Neural cell (in vitro differentiated cells): ENCODE data around the gene LRMDA. TPM values are rescaled to one million over a fixed set of nuclear protein-coding genes. Genes with fewer than 3 reads are reported as not detected.

Source experiments
- H2AFZ ChIP-seq: fragments of 200-600, 300-800 bp; sonication (generic), shearing (Covaris generic); 2 replicates; pipeline ENCODE4 v1.6.0; 2014; ENCODE audit warnings: low read depth, mild to moderate bottlenecking, antibody characterized with exemption, low read length, moderate library complexity
- H3F3A ChIP-seq: fragments of 200-600 bp; shearing (Covaris generic); 2 replicates; pipeline ENCODE4 v1.6.1; 2016; ENCODE audit warnings: mild to moderate bottlenecking, moderate library complexity, mixed read lengths, antibody characterized with exemption, low read length; ENCODE audit not compliant: insufficient read depth, poor library complexity, severe bottlenecking
- H3K27ac ChIP-seq: fragments of 200-600, 300-800 bp; sonication (generic), shearing (Covaris generic); 2 replicates; pipeline ENCODE4 v1.5.1; 2014; ENCODE audit warnings: mild to moderate bottlenecking, low read length, moderate library complexity
- H3K27me3 ChIP-seq: fragments of 300-800, 200-600 bp; sonication (generic), shearing (Covaris generic); 2 replicates; pipeline ENCODE4 v1.6.0; 2014; ENCODE audit warnings: mild to moderate bottlenecking, low read depth, low read length, moderate library complexity; ENCODE audit not compliant: insufficient read depth
- H3K36me3 ChIP-seq: fragments of 300-800, 200-600 bp; sonication (generic), shearing (Covaris generic); 2 replicates; pipeline ENCODE4 v1.5.1; 2014; ENCODE audit warnings: mild to moderate bottlenecking, antibody characterized with exemption, low read length, moderate library complexity; ENCODE audit not compliant: insufficient read depth
- H3K4me2 ChIP-seq: fragments of 300-800, 200-600 bp; sonication (generic), shearing (Covaris generic); 2 replicates; pipeline ENCODE4 v1.6.0; 2014; ENCODE audit warnings: mild to moderate bottlenecking, low read length
- H3K4me3 ChIP-seq: fragments of 300-800, 200-600 bp; sonication (generic), shearing (Covaris generic); 2 replicates; pipeline ENCODE4 v1.5.1; 2014; ENCODE audit warnings: mild to moderate bottlenecking, low read length, moderate library complexity
- H3K79me2 ChIP-seq: fragments of 200-600 bp; shearing (Covaris generic); replicated peaks from 2 replicates; pipeline ENCODE4 v1.6.0; 2014; ENCODE audit warnings: mild to moderate bottlenecking, low read length, moderate library complexity; ENCODE audit not compliant: insufficient read depth
- H3K9ac ChIP-seq: fragments of 300-800, 200-600 bp; sonication (generic), shearing (Covaris generic); 2 replicates; pipeline ENCODE4 v1.6.1; 2016; ENCODE audit warnings: mild to moderate bottlenecking, low read length, mixed read lengths
- H3K9me2 ChIP-seq: fragments of 200-600 bp; shearing (Covaris generic); 2 replicates; pipeline ENCODE4 v1.6.1; 2016; ENCODE audit warnings: mild to moderate bottlenecking, low read length, mixed read lengths; ENCODE audit not compliant: insufficient read depth
- H3K9me3 ChIP-seq: fragments of 200-600, 300-800 bp; sonication (generic), shearing (Covaris generic); 2 replicates; pipeline ENCODE4 v1.6.1; 2016; ENCODE audit warnings: mild to moderate bottlenecking, mixed run types, low read length, moderate library complexity, mixed read lengths
- H4K20me1 ChIP-seq: fragments of 200-600 bp; shearing (Covaris generic); 2 replicates; pipeline ENCODE4 v1.6.1; 2016; ENCODE audit warnings: mild to moderate bottlenecking, mixed run types; ENCODE audit not compliant: insufficient read depth
- EP300 ChIP-seq: fragments of 450-650 bp; conservative IDR thresholded peaks from 2 replicates; pipeline ENCODE4 v1.6.1; 2014; ENCODE audit warnings: antibody characterized with exemption, mild to moderate bottlenecking, moderate library complexity; ENCODE audit not compliant: poor library complexity, severe bottlenecking
- EZH2 ChIP-seq: fragments of 200-600, 300-800 bp; shearing (Covaris generic), sonication (generic); IDR thresholded peaks from 2 replicates; pipeline ENCODE4 v1.6.1; 2014; ENCODE audit warnings: antibody characterized with exemption, low read length, borderline replicate concordance, mild to moderate bottlenecking; ENCODE audit not compliant: insufficient read depth, poor library complexity, severe bottlenecking
- MXI1 ChIP-seq: fragments of 450-650 bp; conservative IDR thresholded peaks from 2 replicates; pipeline ENCODE4 v1.6.1; 2014; ENCODE audit warnings: antibody characterized with exemption, mild to moderate bottlenecking; ENCODE audit not compliant: poor library complexity, severe bottlenecking
- POLR2AphosphoS5 ChIP-seq: IDR thresholded peaks from 2 replicates; pipeline ENCODE4 v1.6.1; 2012
- RAD21 ChIP-seq: fragments of 450-650 bp; conservative IDR thresholded peaks from 2 replicates; pipeline ENCODE4 v1.6.1; 2014; ENCODE audit warnings: antibody characterized with exemption, mild to moderate bottlenecking, moderate library complexity
- REST ChIP-seq: IDR thresholded peaks from 2 replicates; pipeline ENCODE4 v1.6.1; 2012; ENCODE audit warnings: borderline replicate concordance
- SMC3 ChIP-seq: fragments of 450-650 bp; conservative IDR thresholded peaks from 2 replicates; pipeline ENCODE4 v1.6.1; 2014; ENCODE audit warnings: antibody characterized with exemption, mild to moderate bottlenecking, moderate library complexity; ENCODE audit not compliant: poor library complexity
- TAF1 ChIP-seq: IDR thresholded peaks from 2 replicates; pipeline ENCODE4 v1.6.1; 2012; ENCODE audit warnings: low read depth
- polyA plus RNA-seq: library from polyadenylated mRNA; depleted of rRNA; stranded (reverse); fragments of >200 nt; gene quantifications from 2 replicates; pipeline ENCODE4 v1.2.3, GENCODE V29; 2014
- TF ChIP-seq, protein P1 (sequence below): fragments of 450-650 bp; IDR thresholded peaks from 2 replicates; pipeline ENCODE4 v1.5.1; 2014; ENCODE audit warnings: antibody characterized with exemption, mild to moderate bottlenecking, moderate library complexity; ENCODE audit not compliant: poor library complexity, severe bottlenecking

Gene LRMDA
- polyA plus RNA-seq, 1 donor from 2014 or later = 5.6 TPM

GRCh38 chr10:75693489-75693888 lies 262.1 kb downstream of the LRMDA start:
- Histone ChIP-seq H3K4me3 (peak overlapping the region; percentile 30), H3K9me2 (no peaks in the 10 kb centered on the region), H4K20me1 (no peaks in the 10 kb centered on the region), H3K36me3 (no peaks in the 10 kb centered on the region), H3K27ac (peak overlapping the region; percentile 80), H3K27me3 (no peaks in the 10 kb centered on the region), H2AFZ (no peak overlapping the region), H3K4me2 (peak overlapping the region; percentile 47), H3K9ac (peak overlapping the region; percentile 49), H3K9me3 (no peaks in the 10 kb centered on the region), H3K79me2 (no peaks in the 10 kb centered on the region), H3F3A (no peaks in the 10 kb centered on the region)
- TF ChIP-seq POLR2AphosphoS5 (peak; percentile 92), MXI1 (no peak), SMC3 (peak; percentile 29), TAF1 (no peak), RAD21 (no peak), REST (peak; percentile 84), EP300 (peak; percentile 92)

GRCh38 chr10:75694269-75694668 lies 262.8 kb downstream of the LRMDA start:
- H3K4me2 ChIP-seq = peak overlapping the region; percentile 47

DNA sequence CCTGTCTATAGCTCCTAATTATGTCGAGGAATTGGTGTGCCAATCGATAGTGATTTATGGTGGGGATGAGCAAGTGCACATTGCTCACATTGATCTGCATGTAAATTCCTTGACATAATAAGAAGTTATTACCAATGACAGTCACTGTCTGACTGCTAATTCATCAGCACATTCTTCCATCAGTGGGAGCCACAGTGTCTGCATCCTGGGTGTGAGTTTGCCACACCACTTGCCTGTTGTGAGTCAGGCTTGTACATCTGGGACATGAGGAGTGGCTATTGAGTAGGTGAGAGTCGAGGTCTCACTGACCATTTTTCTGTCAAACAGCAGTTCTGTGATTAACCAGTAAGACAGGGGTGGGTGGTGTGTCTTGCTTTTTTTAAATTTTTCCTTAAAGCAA lies 263.4 kb downstream of the LRMDA start:
- H3F3A ChIP-seq = no peaks in the 10 kb centered on the region
- no peaks in the 10 kb centered on the region for H4K20me1 ChIP-seq
- no peaks in the 10 kb centered on the region for H3K9me3 ChIP-seq
- peak overlapping the region; percentile 49 for H3K9ac ChIP-seq
- peak overlapping the region; percentile 47 for H3K4me2 ChIP-seq
- TF ChIP-seq TAF1 (no peak), EZH2 (no peak), POLR2AphosphoS5 (no peak), REST (no peak), EP300 (no peak), MXI1 (no peak), SMC3 (no peak), RAD21 (no peak)
- TF ChIP-seq, protein P1, sequence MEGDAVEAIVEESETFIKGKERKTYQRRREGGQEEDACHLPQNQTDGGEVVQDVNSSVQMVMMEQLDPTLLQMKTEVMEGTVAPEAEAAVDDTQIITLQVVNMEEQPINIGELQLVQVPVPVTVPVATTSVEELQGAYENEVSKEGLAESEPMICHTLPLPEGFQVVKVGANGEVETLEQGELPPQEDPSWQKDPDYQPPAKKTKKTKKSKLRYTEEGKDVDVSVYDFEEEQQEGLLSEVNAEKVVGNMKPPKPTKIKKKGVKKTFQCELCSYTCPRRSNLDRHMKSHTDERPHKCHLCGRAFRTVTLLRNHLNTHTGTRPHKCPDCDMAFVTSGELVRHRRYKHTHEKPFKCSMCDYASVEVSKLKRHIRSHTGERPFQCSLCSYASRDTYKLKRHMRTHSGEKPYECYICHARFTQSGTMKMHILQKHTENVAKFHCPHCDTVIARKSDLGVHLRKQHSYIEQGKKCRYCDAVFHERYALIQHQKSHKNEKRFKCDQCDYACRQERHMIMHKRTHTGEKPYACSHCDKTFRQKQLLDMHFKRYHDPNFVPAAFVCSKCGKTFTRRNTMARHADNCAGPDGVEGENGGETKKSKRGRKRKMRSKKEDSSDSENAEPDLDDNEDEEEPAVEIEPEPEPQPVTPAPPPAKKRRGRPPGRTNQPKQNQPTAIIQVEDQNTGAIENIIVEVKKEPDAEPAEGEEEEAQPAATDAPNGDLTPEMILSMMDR = no peak
- no peaks in the 10 kb centered on the region for H3K27me3 ChIP-seq
- no peaks in the 10 kb centered on the region for H3K36me3 ChIP-seq
- H3K4me3 ChIP-seq = peak overlapping the region; percentile 30
- H3K79me2 ChIP-seq = no peaks in the 10 kb centered on the region
- peak overlapping the region; percentile 80 for H3K27ac ChIP-seq
- no peaks in the 10 kb centered on the region for H3K9me2 ChIP-seq
- H2AFZ ChIP-seq = no peak overlapping the region

More at GRCh38 chr10:75694269-75694668, 262.8 kb downstream of the LRMDA start:
- no peak for TF ChIP-seq MXI1
- TF ChIP-seq RAD21 = no peak
- no peaks in the 10 kb centered on the region for H3K9me2 ChIP-seq
- peak overlapping the region; percentile 30 for H3K4me3 ChIP-seq
- H3K79me2 ChIP-seq = no peaks in the 10 kb centered on the region
- no peaks in the 10 kb centered on the region for H3K27me3 ChIP-seq
- H3K27ac ChIP-seq = peak overlapping the region; percentile 80
- no peaks in the 10 kb centered on the region for H3F3A ChIP-seq
- H2AFZ ChIP-seq = no peak overlapping the region
- H3K36me3 ChIP-seq = no peaks in the 10 kb centered on the region
- H4K20me1 ChIP-seq = no peaks in the 10 kb centered on the region
- no peaks in the 10 kb centered on the region for H3K9me3 ChIP-seq
- peak overlapping the region; percentile 49 for H3K9ac ChIP-seq
